HS-5 (cell line): ENCODE measurements around the gene OMA1.

ENCODE experiments used
- DNase-seq: peaks from one replicate; pipeline ENCODE4 v3.0.0-alpha.2; 2012; ENCODE audit warnings: low read depth

Gene OMA1

GRCh38 chr1:58431901-58432620 lies 114.5 kb downstream of the OMA1 start:
- no peak for DNase-seq
